LNCAP (cell line): ENCODE measurements around the gene CYP51A1.

ENCODE experiments used
- TF ChIP-seq, protein P1 (sequence below): fragments of 450-650 bp; IDR thresholded peaks from 2 replicates; pipeline ENCODE4 v1.5.1; 2017; ENCODE audit warnings: mild to moderate bottlenecking

Gene CYP51A1

DNA sequence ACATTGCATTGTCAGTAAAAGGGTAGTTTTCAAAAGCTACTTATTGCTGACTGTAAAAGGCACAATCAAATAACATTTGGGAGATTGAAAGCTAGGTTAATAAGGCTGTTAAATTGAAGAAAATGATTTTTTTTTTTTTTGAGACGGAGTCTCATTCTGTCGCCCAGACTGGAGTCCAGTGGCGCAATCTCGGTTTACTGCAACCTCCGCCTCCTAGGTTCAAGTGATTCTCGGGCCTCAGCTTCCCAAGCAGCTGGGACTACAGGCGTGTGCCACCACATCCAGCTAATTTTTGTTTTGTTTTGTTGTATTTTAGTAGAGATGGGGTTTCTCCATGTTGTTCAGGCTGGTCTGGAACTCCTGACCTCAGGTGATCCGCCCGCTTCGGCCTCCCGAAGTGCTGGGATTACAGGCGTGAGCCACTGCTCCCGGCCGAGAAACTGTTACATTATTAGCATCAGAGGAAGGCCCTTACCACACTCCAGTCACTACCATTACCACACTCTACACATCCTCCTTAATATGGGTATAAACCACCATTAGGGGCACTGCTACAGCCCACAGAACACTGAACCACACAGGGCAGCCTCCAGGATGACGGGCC lies 1.0 kb downstream of the CYP51A1 start:
- TF ChIP-seq, protein P1, sequence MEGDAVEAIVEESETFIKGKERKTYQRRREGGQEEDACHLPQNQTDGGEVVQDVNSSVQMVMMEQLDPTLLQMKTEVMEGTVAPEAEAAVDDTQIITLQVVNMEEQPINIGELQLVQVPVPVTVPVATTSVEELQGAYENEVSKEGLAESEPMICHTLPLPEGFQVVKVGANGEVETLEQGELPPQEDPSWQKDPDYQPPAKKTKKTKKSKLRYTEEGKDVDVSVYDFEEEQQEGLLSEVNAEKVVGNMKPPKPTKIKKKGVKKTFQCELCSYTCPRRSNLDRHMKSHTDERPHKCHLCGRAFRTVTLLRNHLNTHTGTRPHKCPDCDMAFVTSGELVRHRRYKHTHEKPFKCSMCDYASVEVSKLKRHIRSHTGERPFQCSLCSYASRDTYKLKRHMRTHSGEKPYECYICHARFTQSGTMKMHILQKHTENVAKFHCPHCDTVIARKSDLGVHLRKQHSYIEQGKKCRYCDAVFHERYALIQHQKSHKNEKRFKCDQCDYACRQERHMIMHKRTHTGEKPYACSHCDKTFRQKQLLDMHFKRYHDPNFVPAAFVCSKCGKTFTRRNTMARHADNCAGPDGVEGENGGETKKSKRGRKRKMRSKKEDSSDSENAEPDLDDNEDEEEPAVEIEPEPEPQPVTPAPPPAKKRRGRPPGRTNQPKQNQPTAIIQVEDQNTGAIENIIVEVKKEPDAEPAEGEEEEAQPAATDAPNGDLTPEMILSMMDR, result no peak

DNA sequence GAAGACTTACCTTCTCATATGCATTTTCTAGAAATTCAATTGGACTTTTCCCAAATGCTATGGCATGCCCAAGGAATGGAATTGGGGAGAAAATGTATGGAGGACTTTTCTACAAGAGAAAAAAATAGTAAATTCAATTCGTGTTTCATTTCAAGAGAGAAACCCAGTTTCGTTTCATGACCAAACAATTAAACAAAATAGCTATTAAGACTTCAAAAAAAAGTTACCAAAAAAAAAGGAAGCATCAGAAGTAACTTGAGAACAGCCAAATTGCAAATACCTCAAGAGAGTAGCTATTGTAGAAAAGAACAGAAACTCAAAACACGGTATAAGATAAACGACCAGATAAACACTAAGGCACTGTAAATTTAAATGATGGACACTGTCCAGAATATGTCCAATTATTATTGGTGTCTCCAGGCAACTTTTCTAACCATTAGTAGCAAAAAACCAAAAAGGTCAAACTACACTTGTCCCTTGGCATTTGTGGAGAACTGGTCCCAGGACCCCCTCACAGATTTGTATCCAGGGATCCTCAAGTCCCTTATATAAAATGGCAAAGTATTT lies 2.4 kb downstream of the CYP51A1 start:
- TF ChIP-seq, protein P1, result no peak

DNA sequence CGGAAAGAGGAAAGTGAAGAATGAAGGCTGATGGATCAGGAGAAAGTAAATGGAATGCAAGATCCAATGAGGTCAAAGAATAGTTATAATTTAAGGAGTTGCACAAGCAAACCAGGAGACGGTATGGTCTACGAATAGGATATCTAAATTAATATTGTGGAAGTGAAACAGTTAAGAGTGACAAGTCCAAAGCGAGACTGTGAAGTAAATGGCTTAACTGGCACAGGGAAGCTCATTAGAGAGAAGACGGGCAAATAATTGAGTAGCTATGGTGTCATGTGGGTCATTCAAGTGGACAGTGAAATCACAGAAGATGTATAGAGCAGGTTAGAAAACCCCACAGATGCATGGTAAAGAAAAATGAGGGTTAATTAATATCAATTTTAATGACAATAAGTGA lies 3.2 kb downstream of the CYP51A1 start:
- TF ChIP-seq, protein P1, result no peak

DNA sequence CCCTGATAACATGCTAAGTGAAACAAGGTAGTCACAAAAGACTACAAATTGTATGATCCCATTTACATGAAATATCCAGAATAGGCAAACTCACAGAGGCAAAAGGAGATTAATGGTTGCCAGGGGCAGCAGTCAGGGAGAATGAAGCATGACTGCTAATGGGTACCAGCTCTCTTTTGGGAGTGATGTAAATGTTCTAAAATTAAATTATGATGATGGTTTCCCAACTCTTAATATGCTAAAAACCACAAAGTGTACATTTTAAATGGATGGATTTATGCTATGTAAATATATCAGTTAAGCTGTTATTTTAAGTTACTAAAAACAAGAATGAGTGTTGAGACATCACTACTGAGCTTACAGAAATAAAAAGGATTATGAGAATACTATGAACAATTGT lies 12.6 kb downstream of the CYP51A1 start:
- TF ChIP-seq, protein P1, result no peak

DNA sequence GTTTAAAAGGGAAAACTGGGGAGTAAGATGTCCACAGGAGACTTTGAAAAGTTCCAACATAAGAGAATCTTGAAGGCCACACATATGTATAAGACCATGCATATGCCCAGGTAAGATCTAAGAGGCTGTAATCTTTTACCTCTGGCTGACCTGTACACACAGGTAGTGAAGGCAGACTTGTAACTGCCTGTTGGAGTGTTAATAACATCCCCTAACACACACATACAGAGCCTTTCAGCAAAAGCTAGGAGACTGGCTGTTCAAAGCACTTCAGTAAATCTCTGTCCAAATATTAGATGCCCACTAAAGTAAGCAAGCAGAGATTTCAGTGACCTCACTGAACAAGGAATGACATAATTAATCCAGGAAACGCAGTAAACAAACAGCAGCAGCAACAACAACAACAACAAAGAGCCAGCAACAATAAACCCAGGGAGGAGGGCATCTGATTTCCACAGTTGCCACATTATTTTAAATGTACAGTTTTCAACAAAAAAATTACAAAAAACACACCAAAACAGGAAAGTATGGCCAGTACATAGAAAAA lies 15.0 kb downstream of the CYP51A1 start:
- TF ChIP-seq, protein P1, result no peak

DNA sequence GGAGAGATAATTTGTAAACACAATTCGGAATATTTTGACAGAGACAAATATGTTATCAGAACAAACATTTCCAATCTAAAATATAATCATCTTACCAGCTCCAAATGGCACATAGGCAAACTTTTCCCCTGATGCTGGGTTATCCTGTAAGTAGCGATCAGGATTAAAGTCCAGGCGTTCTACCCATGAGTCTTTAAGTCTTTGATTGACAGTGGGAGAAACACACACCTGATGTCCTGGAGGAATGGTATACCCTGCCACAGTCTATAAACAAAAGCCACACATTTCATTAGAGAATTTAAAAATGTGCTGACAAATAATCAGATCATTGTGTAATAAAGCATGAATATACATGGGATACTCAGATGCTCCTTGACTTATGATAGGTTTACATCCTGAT lies 17.3 kb downstream of the CYP51A1 start:
- TF ChIP-seq, protein P1, result no peak

DNA sequence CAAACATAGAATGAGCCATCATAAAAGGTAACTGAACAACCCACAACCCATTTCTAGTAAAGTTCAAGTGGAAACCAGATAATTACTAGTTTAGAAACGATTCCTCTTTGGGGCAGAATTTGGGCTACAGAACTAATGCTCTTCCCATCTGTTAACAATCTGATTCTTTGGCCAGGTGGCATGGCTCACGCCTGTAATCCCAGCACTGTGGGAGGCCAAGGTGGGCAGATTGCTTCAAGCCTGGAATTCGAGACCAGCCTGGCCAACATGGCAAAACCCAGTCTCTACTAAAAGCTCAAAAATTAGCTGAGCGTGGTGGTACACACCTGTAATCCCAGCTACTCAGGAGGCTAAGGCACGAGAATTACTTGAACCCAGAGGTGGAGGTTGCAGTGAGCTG lies 18.5 kb downstream of the CYP51A1 start:
- TF ChIP-seq, protein P1, result no peak
